GM19099 (cell line): ENCODE results near the gene TBX15.

Source experiments
- POLR2A ChIP-seq: IDR thresholded peaks from 3 replicates; pipeline ENCODE4 v1.6.1; 2011; ENCODE audit warnings: low read depth; ENCODE audit not compliant: insufficient read length; ENCODE audit errors: extremely low read depth

Gene TBX15

DNA sequence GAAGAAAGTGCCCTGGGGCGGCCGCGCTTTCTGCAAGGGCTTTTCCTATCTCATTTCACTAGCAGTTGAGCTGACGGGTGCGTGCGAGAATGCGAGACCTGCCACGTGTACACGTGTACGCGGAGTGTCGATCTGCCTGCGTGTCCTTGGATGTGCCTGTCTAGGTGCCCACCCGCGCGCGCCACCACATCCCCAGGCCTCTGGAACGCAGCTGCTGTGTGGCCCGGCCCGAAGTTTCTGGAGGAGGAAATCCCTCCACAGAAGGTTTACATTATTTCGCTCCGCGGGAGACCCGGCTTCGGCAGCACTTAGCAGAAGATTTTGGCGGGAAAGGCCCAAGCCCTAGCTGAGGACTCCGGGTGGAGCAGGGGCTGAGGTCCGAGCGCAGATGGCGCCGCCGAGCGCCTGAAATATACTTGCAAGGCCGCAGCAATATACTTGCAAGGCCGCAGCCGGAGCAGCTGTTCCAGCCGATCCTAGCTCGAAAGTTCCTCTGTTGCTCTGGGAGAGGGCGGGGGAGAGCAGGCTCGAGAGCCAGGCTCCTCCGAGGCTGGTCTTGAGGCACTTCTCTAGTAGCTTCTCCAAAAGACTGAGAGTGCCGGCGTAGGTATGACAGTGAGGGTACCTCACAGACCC is 3.9 kb downstream of the TBX15 start:
- TF ChIP-seq POLR2A = no peak

DNA sequence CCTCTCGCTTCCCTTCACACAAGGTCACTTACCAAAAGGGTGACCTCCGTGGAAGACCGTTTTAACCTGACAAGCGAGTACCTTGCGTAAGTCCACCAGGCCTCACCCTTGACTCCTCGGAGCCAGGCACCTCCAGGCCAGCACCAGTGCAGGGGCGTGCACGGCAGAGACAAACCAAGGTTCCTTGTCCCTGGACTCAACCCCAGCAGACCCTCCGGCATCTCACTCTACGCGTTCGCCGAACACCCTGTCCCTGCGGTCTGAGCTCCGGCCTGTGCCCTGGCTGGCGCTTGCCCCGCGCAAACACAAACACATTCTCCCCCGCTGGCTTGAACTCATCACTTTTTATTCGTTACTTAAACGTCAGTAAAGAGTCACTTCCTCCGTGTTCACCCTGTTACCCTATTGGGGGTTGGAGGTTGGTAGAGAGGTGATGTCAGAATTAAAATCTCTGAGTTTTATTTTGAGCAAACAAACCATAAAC is 4.5 kb downstream of the TBX15 start:
- TF ChIP-seq POLR2A = no peak

DNA sequence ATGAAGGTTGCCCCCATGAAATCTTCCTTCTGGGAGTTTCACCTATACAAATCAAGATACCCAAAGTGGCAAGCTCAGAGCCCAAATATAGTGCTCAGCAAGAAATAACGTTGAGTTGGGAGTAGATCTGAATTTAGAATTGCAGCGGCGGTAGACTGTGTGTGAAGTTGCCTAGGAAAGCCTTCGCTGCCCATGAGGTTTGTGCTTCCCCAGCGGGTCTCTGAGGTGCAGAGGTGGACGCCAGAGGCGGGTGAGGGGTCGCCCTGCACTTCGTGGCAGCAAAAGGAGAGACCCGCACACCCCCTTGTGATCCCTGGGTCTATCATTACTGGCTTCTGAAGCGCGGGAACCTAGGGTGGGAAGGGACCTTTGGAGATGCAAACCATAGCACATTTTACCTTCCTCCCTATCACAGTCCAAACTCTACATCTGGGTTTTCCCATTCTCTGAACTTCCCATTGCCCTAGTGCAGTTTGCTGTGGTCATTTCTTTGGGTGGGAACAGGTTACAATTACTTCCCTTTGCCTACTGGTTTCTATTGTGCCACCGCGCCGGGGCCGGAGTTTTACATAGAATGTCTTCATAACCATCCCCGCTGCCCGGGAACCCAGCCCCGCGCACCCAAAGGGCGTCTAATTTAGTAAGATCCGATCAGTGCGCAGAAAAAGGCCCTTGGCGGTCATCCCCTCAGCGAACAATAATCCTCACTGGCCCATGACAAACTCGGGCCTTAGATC is 5.2 kb downstream of the TBX15 start:
- no peak for TF ChIP-seq POLR2A

DNA sequence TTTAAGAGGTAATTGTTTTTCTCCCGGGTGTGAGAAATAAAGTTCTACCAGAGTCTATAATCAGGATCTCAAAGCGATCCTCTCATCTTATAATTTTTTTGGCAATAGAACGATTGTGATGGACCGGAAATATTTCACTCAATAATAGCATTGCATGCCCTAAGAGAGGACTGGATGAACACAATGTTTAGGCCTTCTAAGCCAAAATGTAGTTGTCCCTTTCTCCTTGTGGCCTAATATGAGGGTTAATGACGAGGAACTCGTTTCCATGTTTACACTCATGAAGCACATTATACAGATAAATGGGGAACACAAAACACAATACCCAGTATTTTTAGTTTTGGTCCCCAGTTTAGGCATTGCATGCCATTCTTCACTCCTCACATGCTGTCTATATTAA is 5.9 kb downstream of the TBX15 start:
- no peak for TF ChIP-seq POLR2A

DNA sequence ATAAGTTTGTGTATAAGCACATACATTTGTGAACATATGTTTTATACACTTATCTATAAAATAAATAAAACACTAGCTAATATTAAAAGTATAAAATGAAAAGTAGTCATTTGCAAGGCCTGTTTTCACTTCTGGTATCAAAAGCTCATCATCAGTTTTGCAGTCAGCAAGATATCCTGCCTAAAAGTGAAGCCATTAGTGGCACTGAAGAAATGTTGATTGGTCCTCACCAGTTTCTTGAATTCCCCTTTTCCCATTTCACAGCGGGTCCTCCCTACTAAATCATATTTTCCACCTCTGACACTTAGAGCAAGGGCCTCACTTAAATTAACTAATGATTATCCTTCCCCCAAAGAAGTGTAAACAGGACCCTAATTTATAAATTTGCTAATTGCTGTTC is 6.7 kb downstream of the TBX15 start:
- no peak for TF ChIP-seq POLR2A

DNA sequence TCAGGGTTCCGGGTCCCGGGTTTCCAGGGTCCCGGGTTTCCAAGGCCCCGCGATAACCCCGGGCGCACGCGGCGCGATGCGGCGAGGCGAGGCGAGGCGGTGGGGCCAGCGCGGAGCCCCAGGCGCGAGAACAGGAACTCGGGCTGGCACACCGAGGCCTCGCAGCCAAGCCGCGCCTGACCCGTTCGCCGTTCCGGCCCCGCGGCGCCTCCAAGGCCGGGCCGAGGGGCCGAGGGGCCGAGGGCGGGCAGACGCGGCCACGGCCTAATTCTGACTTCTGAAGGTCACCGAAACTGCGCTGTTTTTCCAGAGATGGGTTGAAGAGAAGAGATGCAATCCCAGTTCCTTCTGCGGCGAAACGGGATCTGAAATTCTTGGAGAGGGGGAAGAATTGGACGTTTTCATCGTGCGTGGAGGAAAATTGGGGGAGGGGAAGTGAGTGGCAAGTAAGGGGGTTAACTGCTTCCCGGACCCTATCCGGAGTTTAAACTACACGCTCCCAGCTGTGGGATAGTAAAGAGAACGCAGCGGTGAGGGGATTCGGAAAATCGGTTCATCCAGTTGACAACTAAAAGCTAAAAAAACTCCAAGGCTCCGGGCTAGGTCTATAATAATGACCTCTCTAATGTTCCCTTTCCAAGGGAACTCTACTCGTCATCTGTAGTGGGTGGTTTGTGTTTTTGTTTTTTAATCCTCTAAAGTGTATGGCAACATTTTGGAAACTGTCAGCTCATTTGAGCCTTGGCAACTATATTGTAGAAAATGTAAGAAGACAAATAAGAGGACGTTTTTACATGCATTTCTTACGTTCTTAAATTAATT is 8.2 kb downstream of the TBX15 start:
- TF ChIP-seq POLR2A = no peak

DNA sequence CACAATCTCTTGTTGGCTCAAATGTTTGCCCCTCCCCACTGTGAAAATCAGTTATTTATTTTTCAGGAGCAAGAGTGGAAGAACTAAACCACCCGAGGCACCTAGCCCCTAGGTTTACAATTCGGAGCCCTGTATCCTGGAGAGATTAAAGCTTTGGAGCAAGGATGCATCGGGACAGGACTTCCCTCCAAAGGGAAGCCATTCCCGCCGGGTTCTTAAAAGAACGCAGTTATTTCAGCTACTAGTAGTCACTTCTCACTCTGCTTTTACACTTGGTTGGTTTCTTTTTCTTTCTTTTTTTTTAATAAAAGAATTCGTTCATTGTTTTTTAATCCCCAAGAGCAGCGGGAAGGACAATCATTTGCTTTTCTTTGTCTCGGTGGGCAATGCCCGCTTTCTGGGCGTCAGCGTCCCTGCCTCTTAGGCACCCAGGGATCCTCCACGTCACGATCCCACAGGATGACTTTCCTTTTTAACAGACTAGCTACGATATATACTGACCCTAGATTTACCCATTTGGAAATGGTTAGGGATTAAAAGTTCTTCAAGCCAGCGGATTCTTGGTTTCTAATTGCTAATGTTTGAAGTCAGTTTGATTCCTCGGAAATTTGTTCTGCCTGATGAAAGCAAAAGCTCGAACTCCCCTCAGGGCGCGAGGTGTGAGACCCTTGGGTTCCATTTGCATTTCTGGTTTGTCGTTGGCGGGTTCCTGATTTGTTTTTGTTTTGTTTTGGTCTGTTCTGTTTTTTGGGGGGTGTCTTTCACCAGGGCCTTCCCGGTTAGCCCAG is 9.0 kb downstream of the TBX15 start:
- no peak for TF ChIP-seq POLR2A

DNA sequence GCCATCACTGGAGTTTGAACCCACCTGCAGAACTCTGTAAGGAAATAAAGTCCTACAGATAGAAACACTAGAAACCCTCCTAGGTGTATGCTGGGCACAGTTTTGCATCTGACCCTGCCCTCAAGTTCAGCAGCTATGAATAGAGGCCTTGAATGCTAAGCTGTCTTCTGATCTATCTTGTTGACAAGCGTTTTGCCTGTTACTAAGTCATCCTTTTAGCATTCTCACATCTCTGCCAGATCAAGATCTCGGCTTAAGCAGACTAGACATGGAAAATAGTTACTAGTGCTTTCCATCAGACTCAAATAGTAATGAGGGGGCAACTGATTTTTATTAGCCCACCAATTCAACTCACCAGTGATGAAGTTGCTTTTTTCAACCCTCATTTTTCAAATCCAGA is 10.5 kb downstream of the TBX15 start:
- no peak for TF ChIP-seq POLR2A

DNA sequence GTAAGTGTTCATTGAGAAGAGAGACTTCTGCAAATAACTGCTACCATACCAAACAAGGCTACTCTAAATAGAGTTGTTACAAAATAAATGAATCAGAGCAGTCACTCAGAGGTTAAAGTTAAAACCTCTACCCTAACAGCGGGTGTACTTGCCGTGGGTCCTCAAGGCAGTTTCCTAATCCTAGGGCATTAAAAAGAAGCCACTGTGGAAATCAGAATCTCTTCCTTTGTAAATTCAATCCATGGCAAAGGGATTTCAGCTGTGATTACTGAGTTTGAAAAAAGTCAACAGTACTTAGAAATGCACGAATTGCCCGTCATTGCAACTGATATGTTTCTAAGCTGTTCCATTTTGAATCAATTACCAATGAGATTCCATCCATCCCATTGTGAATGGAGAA is 13.5 kb downstream of the TBX15 start:
- no peak for TF ChIP-seq POLR2A

DNA sequence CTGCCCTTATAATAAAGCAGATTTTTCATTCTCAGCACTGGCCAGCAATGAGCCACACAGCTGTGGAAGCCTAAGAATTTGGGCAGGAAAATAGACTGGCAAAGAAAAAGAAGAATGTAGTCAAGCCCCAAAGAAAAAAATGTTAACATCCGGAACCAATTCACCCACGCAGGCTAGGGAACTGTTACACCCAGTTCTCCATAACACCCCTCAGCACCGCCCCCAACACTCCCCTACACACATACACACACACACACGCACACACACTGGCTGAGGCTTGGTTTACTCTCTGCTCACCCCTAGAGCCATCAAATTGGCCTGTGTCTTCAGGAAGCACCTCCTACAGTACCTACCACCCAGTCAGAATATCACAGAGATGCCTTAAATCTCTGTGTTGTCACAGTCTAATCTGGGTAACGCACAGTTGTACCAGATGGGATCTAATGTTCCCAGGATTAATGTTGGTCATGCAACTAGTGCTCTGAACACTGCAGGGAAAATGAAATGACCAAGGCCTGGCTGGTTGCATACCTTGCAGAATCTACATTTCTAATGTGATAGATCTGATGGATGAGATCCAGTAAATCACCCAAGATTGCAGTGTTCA is 14.5 kb downstream of the TBX15 start:
- no peak for TF ChIP-seq POLR2A

DNA sequence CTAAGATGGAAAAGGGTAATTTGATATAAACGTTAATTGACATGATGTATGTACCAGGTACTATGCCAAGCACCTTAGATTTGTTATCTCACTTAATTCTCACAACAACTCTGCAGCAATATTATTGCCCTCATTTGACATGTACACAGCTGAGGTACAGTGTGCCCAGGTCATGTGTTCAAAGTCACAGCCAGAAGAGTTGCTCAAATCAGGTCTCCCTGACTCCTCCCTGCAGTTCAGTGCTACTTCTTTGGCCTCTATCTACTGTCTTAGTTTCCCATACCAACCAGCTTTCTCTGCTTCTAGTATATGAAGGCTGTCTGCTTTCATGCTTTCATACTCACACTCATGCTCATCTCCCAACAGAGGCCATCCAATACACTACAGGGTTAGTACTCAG is 15.1 kb downstream of the TBX15 start:
- no peak for TF ChIP-seq POLR2A

DNA sequence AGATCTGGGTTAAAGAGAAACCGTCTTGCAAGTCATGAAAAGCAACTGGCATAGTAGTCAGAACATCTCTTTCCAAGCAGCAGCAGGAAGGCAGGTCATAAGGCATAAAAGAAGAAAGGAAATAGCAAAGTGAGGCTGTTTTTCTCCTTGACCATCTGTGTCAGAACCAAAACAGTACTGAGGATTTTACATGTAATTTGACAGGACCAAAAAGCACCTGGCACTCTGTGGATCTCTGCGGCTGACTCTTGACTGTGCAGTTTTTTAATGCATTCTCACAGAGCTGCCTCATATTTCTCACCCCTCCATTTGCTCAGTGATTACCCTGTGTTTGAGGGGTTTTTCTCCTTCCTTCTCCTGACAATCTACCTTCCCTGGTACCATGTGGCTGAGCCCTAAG is 17.7 kb downstream of the TBX15 start:
- TF ChIP-seq POLR2A = no peak

DNA sequence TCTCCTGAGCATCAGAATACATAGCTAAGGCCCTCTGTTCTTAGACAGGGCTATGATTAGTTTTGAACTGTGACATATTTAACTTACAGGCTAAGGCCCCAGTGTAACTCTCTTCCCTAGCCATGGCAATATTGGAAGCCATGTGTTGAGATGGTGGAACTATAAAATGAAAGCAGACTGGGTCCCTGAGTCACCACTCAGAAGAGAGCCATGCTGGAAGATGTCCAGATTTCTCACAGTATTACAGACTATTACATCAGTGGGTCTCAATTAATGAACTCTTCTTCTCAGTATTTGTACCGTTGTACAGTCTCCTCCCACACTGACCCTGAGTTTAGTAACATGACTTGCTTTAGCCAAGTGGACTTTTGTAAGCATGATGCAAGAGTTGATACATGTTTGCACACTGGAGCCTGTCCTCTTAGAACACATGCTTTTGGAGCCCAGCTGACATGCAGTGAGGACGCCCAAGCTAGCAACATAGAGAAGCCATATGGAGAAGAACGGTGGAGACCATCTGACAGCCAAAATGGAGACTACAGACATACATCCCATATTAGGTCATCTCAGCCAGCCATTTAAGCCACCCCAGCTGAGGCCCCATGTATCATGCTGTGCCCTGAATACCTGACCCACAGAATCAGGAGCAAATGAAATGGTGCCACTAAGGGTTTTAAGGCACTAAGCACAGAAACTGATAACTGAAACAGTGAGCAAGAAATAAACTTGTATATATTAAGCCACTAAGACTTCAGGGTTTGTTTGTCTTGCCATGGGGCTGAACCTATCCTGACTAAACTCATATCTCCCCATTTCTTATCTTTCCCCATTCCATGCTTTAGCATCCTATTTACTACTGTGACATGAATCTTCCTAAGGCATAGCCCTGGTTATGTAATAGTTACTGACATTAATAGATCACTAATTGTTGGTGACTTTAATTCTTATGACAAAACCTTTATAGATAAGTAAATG is 24.4 kb downstream of the TBX15 start:
- TF ChIP-seq POLR2A = no peak

DNA sequence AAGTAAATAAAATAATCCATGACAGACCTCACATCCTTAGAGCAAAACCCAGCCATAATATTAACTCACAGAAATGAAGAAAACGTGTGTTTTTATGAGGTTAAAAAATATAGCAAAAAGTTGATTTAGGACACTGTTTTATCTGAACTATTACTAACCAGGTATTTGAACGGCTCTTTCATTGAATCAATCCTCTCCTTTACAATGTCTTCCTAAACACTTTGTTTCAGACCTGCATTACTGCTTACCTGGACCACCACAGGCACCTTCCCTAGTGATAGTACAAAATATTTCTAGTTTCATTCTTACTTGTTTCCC is 25.0 kb downstream of the TBX15 start:
- no peak for TF ChIP-seq POLR2A
